Right cardiac atrium (tissue), 5 donors: ENCODE results near the gene JARID2. TPM values are rescaled to one million over a fixed set of nuclear protein-coding genes. Genes with fewer than 3 reads are reported as not detected.

Experiments used
- ATAC-seq, 2 donors: fragments of 200-7000 bp; cut with Tn5 transposase; one replicate each; pipeline versions ENCODE4 v1.8.0 to v1.9.1; 2020; ENCODE audit warnings: moderate library complexity in 2 of 2, mild to moderate bottlenecking in 1 of 2
- DNase-seq, 3 donors: peaks; one replicate each; pipeline ENCODE4 v3.0.0-alpha.2; 2020
- H3K27ac ChIP-seq: one replicate; pipeline ENCODE4 v1.5.1; 2013; ENCODE audit warnings: mild to moderate bottlenecking, low read length, control low read depth, moderate library complexity
- H3K27me3 ChIP-seq: one replicate; pipeline ENCODE4 v1.6.1; 2013; ENCODE audit not compliant: control insufficient read depth, insufficient read depth
- H3K4me1 ChIP-seq: one replicate; pipeline ENCODE4 v1.6.1; 2013; ENCODE audit warnings: low read length; ENCODE audit not compliant: control insufficient read depth, insufficient read depth
- H3K4me3 ChIP-seq: one replicate; pipeline ENCODE4 v1.5.1; 2013; ENCODE audit warnings: low read length, control low read depth
- H3K9me3 ChIP-seq: one replicate; pipeline ENCODE4 v1.6.1; 2013; ENCODE audit warnings: low read length; ENCODE audit not compliant: control insufficient read depth
- WGBS: extraction: QIAGEN DNeasy Blood & Tissue Kit; methylation state at CpG from one replicate; pipeline ENCODE4 v1.1.7; 2013; 5-methylcytosine and 5-hydroxymethylcytosine counted together
- intact Hi-C, 4 donors: fragments of 100-400 bp; cut with DNase I; formaldehyde crosslinking; loops; one replicate each; pipeline versions ENCODE4 v1.11.0 to v1.14.0; 2022 to 2023
- polyA plus RNA-seq: library from polyadenylated mRNA; stranded (reverse); fragments of 200-250 nt; gene quantifications from one replicate; pipeline ENCODE4 v1.2.3, GENCODE V29; 2013
- total RNA-seq, 4 donors: library from RNA; stranded (reverse); fragmentation: NEBNext Ultra II Directional; extraction: Animal tissue kit (Norgen Biotek cat#: 25700); gene quantifications; one replicate each; pipeline ENCODE4 v1.2.1, GENCODE V29; 2021
- donor health status: healthy with polysubstance abuse.
- donor health status: DM: no; HTN: yes; CAD: no.
- donor health status: DM: no; HTN: no; CAD: no.
- donor health status: DM: no; HTN: yes; CAD: no; lungs with severe emphysema.
- donor health status: DM: yes; HTN: yes; CAD: no.

JARID2 gene
- total and polyA plus RNA-seq, 5 donors, result 4.1 to 10.1 (median 9.1) TPM

DNA sequence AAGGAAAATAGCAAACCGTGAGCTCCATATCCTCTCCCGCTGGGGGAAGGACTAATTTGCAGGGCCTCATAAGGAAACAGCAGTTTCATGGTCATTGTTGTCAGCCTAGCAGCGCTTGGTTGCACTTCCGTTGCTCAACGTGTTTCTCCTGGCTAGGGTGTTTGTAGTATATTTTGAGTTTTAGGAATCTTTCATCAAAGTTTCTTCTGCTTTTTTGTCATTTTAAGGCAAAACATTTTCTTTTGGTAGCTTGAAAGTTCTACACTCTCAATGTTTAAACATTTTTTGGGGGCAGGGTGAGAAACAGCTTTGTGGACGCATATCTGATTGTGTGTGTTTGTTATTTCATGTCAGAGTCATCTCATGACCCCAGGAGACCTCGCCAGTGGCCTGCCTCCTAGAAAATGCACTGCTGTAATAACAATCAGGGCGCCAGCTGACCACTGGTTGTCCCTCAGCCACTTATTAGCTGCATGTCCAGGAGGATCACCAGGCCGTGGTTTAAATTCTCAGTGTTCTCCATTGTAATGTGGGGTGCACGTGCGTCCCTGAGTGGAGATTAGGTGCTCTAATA lies 20.6 kb downstream of the JARID2 start:
- 27% methylated on average over 11 of the region's 11 CpGs for WGBS
- H3K4me1 ChIP-seq, result peaks cover 37% of the 10 kb centered on the region
- H3K27me3 ChIP-seq, result no peaks in the 10 kb centered on the region
- H3K9me3 ChIP-seq, result no peaks in the 10 kb centered on the region
- H3K27ac ChIP-seq, result peak overlapping the region; percentile 20
- ATAC-seq, result peak; percentile 65 to 69
- intact Hi-C loops, result loop anchor here in 2 of 4 donors (5.0 kb wide), 2 partner anchors 36 to 176 kb away; no protein-coding TSS in a partner anchor
- peak in 1 of 3 donors; percentile 60 for DNase-seq
- H3K4me3 ChIP-seq, result no peak overlapping the region

DNA sequence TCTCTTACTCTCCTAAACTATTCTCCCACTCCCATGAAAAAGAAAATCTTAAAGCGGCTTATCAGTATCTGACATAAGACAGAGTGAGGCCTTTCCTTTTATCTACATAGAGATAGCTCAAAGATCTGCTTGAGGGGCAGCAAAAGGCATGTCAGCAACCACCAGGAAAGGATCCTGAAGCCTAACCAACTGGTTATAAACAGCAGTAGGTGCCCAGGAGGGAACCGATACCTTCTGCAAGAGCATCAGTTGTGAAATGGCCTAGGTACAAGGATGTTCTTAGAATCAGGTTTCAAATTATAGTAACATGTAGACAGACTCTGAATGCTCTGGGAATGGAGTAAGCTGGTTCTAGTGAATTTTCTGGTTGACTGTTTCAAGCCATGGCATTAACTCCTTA lies 21.4 kb downstream of the JARID2 start:
- ATAC-seq (no peak), DNase-seq (no peak)
- H3K4me3 ChIP-seq, result no peak overlapping the region
- H3K9me3 ChIP-seq, result no peaks in the 10 kb centered on the region
- no peaks in the 10 kb centered on the region for H3K27me3 ChIP-seq
- intact Hi-C loops, result loop anchor here in 2 of 4 donors (5.0 kb wide), 2 partner anchors 35 to 175 kb away; no protein-coding TSS in a partner anchor
- WGBS, result 86% methylated on average over 2 of the region's 2 CpGs
- peaks cover 37% of the 10 kb centered on the region for H3K4me1 ChIP-seq
- peak overlapping the region; percentile 37 for H3K27ac ChIP-seq

DNA sequence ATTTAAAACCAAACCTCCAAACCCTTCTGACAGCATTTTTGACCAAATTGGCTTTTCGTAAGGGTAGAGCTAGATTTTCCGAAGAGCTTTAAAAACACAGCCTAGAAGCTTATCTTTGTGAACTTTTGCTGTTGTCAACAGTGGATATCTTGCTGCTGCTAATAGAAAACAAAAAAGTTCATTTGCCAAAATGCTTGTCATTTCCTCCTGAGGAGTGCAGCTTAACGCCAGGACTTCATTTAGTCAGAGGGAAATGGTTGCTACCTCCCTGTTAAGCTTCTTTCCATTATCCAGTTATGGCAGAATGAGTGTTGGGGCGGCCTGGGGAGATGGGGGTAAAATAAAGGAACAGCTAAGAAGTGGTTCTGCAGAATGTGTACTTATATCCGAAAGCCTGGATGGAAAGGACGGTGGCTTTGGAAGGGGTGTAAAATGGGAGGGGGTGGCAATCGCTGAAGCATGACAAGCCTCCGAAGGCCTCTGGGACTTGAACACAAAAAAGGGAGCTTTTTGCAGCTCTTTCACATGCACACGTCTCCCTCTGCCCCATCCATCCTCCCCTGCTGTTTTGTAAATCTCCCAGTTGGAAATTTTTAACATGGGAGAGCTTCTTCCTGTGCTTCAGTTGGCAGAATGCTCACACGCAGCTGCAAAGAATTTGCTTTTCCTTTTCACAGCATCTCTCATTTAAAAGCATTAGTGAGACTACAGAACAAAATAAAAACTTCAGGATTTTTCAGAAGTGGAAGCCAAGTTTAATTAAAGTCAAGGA lies 22.5 kb downstream of the JARID2 start:
- Histone ChIP-seq H3K27me3 (no peaks in the 10 kb centered on the region), H3K4me3 (no peak overlapping the region), H3K9me3 (no peaks in the 10 kb centered on the region), H3K4me1 (peaks cover 35% of the 10 kb centered on the region), H3K27ac (peak overlapping the region; percentile 14)
- WGBS, result 23% methylated on average over 10 of the region's 10 CpGs
- DNase-seq (no peak), ATAC-seq (peak; percentile 23 to 72)
- intact Hi-C loops, result loop anchor here in 2 of 4 donors (5.0 kb wide), 2 partner anchors 34 to 174 kb away; no protein-coding TSS in a partner anchor

DNA sequence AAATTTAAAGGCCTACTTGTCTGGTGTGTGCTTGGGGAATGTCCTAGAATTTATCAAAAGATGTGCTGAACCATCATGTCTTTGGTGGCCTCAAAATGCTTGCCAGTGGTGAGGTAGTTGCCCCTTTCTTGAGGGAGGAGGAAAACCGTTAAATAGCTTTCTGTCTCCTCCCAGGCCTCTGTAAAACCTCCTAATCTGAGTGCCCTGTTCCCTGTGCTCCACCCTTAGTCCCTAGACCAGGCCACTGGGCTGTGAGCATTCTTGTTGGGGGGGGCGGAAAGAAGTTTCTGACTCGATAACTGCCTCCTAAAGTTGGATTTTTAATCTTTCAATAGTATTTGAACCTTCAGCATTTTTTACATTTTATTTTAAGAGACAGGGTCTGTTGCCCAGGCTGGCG lies 23.1 kb downstream of the JARID2 start:
- peak in 1 of 2 donors; percentile 45 for ATAC-seq
- Histone ChIP-seq H3K9me3 (no peaks in the 10 kb centered on the region), H3K27ac (peak overlapping the region; percentile 48), H3K27me3 (no peaks in the 10 kb centered on the region), H3K4me1 (peaks cover 32% of the 10 kb centered on the region), H3K4me3 (no peak overlapping the region)
- 55% methylated on average over 4 of the region's 4 CpGs for WGBS
- intact Hi-C loops, result loop anchor here in 2 of 4 donors (5.0 kb wide), 2 partner anchors 33 to 173 kb away; no protein-coding TSS in a partner anchor
- DNase-seq, result no peak

DNA sequence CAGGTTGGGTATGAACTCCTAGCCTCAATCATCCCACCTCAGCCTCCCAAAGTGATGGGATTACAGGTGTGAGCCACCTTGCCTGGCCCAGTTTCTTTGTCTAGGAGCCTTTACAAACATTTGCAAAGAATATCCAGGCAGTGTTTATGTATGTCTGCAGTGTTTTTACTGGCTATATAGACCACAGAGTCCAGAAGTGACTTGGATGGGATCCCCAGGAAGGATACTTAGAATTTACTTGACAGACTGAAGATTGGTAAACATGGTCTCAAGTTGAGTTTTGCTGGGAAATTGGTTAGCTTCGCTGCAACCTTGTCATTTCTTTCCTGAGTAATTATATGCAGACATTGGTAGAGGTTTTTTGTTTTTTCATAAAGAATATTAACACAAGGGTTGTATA lies 23.8 kb downstream of the JARID2 start:
- intact Hi-C loops, result loop anchor here in 2 of 4 donors (5.0 kb wide), 2 partner anchors 33 to 173 kb away; no protein-coding TSS in a partner anchor

DNA sequence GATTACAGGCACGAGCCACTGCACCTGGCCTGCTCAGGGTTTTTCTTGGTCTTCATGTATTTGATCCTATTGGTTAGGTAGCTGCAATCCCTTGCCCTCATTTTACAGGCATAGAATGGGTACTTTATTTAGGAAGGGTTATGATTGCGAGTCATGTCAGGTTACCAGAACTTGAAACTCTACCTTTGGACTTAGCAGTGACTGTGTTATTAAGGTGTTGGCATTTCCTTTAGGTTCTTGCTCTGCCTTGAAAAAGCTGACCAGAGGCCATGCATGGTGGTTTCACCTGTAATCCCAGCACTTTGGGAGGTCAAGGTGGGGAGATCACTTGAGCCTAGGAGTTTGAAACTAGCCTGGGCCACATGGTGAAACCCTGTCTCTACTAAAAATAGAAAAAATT lies 24.5 kb downstream of the JARID2 start:
- intact Hi-C loops, result no loop called here
- peaks cover 27% of the 10 kb centered on the region for H3K4me1 ChIP-seq
- 94% methylated on average over 2 of the region's 2 CpGs for WGBS
- DNase-seq (no peak), ATAC-seq (no peak)
- H3K27ac ChIP-seq, result no peak overlapping the region
- H3K9me3 ChIP-seq, result no peaks in the 10 kb centered on the region
- no peaks in the 10 kb centered on the region for H3K27me3 ChIP-seq
- H3K4me3 ChIP-seq, result no peak overlapping the region

More for the DNA sequence above, 23.8 kb downstream of the JARID2 start:
- no peak for DNase-seq
- H3K4me1 ChIP-seq, result peaks cover 32% of the 10 kb centered on the region
- WGBS, result 83% methylated on average over 1 of the region's 1 CpG
- H3K9me3 ChIP-seq, result no peaks in the 10 kb centered on the region
- H3K4me3 ChIP-seq, result no peak overlapping the region
- no peak overlapping the region for H3K27ac ChIP-seq
- ATAC-seq, result no peak
- no peaks in the 10 kb centered on the region for H3K27me3 ChIP-seq

DNA sequence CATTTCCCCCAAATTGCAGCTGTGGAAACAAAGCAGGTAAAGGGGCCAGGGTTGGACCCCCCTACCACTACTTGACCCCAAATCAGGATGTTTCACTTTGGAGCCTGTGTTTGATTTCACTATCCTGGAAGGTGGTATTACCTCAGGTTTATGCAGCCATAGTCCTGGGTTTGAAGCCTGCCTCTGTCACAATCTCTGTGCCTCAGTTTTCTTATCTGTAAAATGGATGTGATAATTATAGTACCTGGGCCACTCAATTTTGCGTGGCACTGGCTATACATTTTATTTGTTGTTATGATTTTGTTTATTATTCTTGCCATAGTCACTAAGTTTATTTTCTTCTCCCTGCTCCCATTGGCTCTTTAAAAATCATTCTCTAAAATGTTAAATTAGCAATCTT lies 26.7 kb downstream of the JARID2 start:
- H3K27me3 ChIP-seq, result no peaks in the 10 kb centered on the region
- H3K4me3 ChIP-seq, result no peak overlapping the region
- peaks cover 9% of the 10 kb centered on the region for H3K4me1 ChIP-seq
- DNase-seq, result no peak
- 97% methylated on average over 1 of the region's 1 CpG for WGBS
- ATAC-seq, result no peak
- no peaks in the 10 kb centered on the region for H3K9me3 ChIP-seq
- intact Hi-C loops, result no loop called here
- no peak overlapping the region for H3K27ac ChIP-seq

DNA sequence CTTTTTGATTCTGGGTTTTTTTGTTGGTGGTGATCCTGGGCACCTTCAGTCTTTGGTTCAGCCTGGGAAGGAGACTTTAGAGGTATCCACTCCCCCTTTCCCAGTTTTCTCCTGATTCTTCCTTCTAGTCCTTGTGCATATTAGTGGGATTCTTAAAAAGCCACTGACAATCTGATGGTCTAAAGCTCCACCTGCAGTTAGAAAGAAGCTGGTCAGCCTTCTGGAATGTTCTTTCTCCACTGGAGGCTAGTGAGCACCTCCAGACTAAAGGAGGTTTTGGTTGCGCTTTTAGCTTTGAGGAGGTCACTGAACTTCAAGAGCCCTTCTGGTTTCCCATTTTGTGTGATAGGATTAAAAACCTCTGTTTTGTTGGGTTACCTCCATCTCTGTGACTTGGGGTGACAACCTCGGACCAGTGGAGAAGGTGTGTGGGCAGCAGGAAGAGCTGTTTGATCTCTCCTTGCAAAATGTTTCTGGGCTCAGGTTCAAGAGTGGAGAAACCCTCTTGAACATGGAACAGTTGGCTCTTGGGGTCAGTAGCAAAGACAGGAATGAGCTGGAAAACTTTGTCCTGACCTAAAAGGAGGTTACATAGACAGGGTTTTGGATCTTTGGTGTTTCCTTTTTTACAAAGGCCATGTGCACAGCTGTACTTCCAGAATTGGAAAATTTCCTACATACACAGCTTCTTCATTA lies 29.0 kb downstream of the JARID2 start:
- no peak for DNase-seq
- no peaks in the 10 kb centered on the region for H3K4me1 ChIP-seq
- no peak overlapping the region for H3K27ac ChIP-seq
- H3K27me3 ChIP-seq, result no peaks in the 10 kb centered on the region
- intact Hi-C loops, result no loop called here
- no peak overlapping the region for H3K4me3 ChIP-seq
- ATAC-seq, result peak; percentile 34
- 75% methylated on average over 2 of the region's 2 CpGs for WGBS
- no peaks in the 10 kb centered on the region for H3K9me3 ChIP-seq

DNA sequence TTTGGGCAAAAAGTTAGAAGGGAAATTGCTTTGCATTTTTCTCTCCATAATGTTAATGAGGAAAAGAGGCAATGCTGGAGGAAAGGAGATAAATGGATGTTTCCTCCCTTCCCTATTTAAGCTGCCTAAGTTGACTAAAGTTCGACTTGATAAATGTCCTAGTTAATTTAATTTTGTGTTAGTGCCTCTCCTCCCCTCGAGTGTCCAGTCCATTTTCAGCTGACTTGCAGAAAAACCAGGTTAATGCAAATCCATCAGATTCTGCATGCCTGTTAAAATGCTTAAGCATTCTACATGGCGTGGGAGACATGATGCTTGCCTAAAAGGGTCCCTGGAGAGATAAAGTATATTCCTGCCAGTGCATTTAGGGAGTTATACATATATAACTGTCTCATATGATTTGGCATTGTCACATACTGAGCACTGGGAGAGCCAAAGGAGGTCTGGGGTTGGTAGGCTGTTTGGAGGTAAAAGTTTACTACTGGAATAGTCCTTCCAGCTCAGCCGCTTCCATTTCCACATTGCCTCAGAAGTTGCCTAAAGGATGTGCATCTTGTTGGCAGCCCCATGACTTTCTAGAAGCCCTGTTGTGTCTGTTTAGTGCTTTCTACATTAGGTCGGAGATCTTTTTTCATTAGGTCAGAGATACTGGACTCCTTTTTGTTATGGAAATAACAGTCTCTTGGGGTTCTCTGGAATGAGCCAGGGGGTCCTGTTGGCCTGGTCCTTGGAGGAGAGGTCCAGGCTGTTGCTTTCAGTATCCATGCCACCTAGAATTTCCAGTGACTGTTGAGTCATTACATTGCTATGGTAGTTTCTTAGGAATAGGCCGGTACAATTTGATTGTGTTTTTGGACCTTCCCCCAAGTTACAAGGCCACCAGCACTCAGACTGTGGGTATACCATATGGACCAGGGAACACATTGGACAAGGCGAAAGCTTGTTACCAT lies 30.4 kb downstream of the JARID2 start:
- H3K4me1 ChIP-seq, result peaks cover 5% of the 10 kb centered on the region
- intact Hi-C loops, result no loop called here
- 74% methylated on average over 7 of the region's 7 CpGs for WGBS
- H3K9me3 ChIP-seq, result no peaks in the 10 kb centered on the region
- DNase-seq, result no peak
- no peaks in the 10 kb centered on the region for H3K27me3 ChIP-seq
- H3K27ac ChIP-seq, result no peak overlapping the region
- H3K4me3 ChIP-seq, result no peak overlapping the region
- no peak for ATAC-seq

DNA sequence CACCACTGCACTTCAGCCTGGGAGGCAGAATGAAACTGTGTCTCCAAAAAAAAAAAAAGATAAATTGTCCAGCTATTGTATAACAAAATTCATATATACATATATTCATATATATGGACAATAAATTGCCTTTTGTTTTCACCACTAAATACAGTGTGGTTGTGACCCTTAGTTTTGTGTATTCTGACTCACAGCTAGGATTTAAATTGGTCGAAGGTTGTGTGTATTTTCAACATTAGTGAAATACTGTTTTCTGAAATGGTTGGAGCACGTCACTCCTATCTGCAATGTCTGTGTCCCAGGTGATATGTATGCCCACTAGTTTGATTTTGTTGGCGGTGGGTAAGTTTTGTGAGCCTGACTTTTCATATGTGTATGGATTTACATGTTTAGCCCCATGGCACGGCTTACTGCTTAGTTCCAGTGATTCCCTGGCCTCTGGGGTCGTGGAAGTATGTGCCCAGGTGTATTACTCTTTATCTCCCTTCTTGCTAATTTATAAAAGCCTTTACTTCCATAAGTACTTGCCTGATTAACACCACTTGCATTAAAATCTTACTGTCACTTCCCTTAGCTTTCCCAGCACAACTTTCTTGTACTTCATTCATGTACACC lies 33.3 kb downstream of the JARID2 start:
- Histone ChIP-seq H3K9me3 (no peaks in the 10 kb centered on the region), H3K4me1 (peaks cover 5% of the 10 kb centered on the region), H3K27ac (no peak overlapping the region), H3K4me3 (no peak overlapping the region), H3K27me3 (no peaks in the 10 kb centered on the region)
- 75% methylated on average over 5 of the region's 5 CpGs for WGBS
- DNase-seq (no peak), ATAC-seq (no peak)
- intact Hi-C loops, result no loop called here
